Tibial artery (tissue), 4 donors: ENCODE measurements around the gene CD276.
"Not testable (repeated sequence)": the region's sequence is repeated elsewhere in the genome, so short reads cannot be mapped to it uniquely, and the experiment has no call there.

Source experiments
- DNase-seq, 2 donors: peaks; one replicate each; pipeline ENCODE4 v3.0.0-alpha.2; 2019
- H3K27ac ChIP-seq, 2 donors: fragments of 200-600 bp; sonication (generic) in 1 of 2; 1 replicate in 1 of 2; 2 replicates in 1 of 2; pipeline ENCODE4 v1.5.1; 2018 to 2019; ENCODE audit warnings: mild to moderate bottlenecking in 1 of 2
- H3K27me3 ChIP-seq, 2 donors: fragments of 200-600 bp; sonication (generic) in 1 of 2; one replicate each; pipeline versions ENCODE4 v1.5.1 to v1.6.0; 2016 to 2019
- H3K36me3 ChIP-seq, 3 donors: fragments of 200-600 bp; sonication (generic) in 2 of 3; one replicate each; pipeline ENCODE4 v1.5.1; 2016 to 2019; ENCODE audit warnings: mild to moderate bottlenecking in 2 of 3
- H3K4me1 ChIP-seq, 4 donors: fragments of 200-600 bp; sonication (generic) in 2 of 4; 1 replicate in 3 of 4; 2 replicates in 1 of 4; pipeline ENCODE4 v1.5.1; 2016 to 2019
- H3K4me3 ChIP-seq, 2 donors: fragments of 200-600 bp; sonication (generic) in 1 of 2; 1 replicate in 1 of 2; 2 replicates in 1 of 2; pipeline ENCODE4 v1.5.1; 2018 to 2019; ENCODE audit warnings: mild to moderate bottlenecking in 2 of 2
- H3K9me3 ChIP-seq, 3 donors: fragments of 200-600 bp; sonication (generic) in 1 of 3; one replicate each; pipeline ENCODE4 v1.5.1; 2016 to 2019
- CTCF ChIP-seq, 2 experiments: fragments of 200-600 bp in 1 of 2; fragments of 450-650 bp in 1 of 2; IDR thresholded peaks; one replicate each; pipeline ENCODE4 v1.5.1; 2017 to 2019; ENCODE audit warnings: antibody characterized with exemption in 2 of 2, mild to moderate bottlenecking in 1 of 2, moderate library complexity in 1 of 2
- intact Hi-C: fragments of 100-400 bp; cut with DNase I; formaldehyde crosslinking; loops from one replicate; pipeline ENCODE4 v1.15.0; 2023; ENCODE audit warnings: low total_unique reads

The CD276 gene

GRCh38 chr15:73699249-73700040 lies 15.3 kb downstream of the CD276 start:
- no peak for DNase-seq
- no peaks in the 10 kb centered on the region for H3K9me3 ChIP-seq
- H3K4me1 ChIP-seq, result peaks cover 0 to 41% (median 27%) of the 10 kb centered on the region in 4 donors
- H3K27me3 ChIP-seq, result no peaks in the 10 kb centered on the region
- intact Hi-C loops, result loop anchor here (5.0 to 10.0 kb wide), 3 partner anchors 62 to 205 kb away; no protein-coding TSS in a partner anchor
- no peak overlapping the region for H3K27ac ChIP-seq
- TF ChIP-seq CTCF (IDR thresholded peaks at IDR 0.05), result no peak
- peaks cover 3 to 52% (median 35%) of the 10 kb centered on the region in 3 donors for H3K36me3 ChIP-seq
- no peak overlapping the region for H3K4me3 ChIP-seq

GRCh38 chr15:73700041-73700842 lies 16.1 kb downstream of the CD276 start:
- no peak overlapping the region for H3K27ac ChIP-seq
- H3K9me3 ChIP-seq, result no peaks in the 10 kb centered on the region
- peaks cover 0 to 33% (median 20%) of the 10 kb centered on the region in 4 donors for H3K4me1 ChIP-seq
- H3K4me3 ChIP-seq, result no peak overlapping the region
- peak; percentile 93 for TF ChIP-seq CTCF (IDR thresholded peaks at IDR 0.05)
- H3K27me3 ChIP-seq, result no peaks in the 10 kb centered on the region
- intact Hi-C loops, result loop anchor here (5.0 kb wide), 1 partner anchor 138 kb away; no protein-coding TSS in a partner anchor
- peaks cover 5 to 58% (median 43%) of the 10 kb centered on the region in 3 donors for H3K36me3 ChIP-seq
- peak; percentile 71 to 82 for DNase-seq

- H3K9me3 ChIP-seq, H3K27me3 ChIP-seq, H3K27ac ChIP-seq, H3K4me3 ChIP-seq, DNase-seq: not testable (repeated sequence)
- peaks cover 13 to 80% (median 66%) of the 10 kb centered on the region in 3 donors for H3K36me3 ChIP-seq
- intact Hi-C loops, result loop anchor here (5.0 kb wide), 1 partner anchor 140 kb away; no protein-coding TSS in a partner anchor
- H3K4me1 ChIP-seq, result peaks cover 0 to 10% (median under 1%) of the 10 kb centered on the region in 4 donors
These were observed 18.4 kb downstream of the CD276 start for GRCh38 chr15:73702311-73703239.

- intact Hi-C loops, result loop anchor here (5.0 kb wide), 1 partner anchor 141 kb away; no protein-coding TSS in a partner anchor
These were observed 19.4 kb downstream of the CD276 start for GRCh38 chr15:73703601-73704000.

GRCh38 chr15:73704142-73704868 lies 20.1 kb downstream of the CD276 start:
- peaks cover 26 to 85% (median 79%) of the 10 kb centered on the region in 3 donors for H3K36me3 ChIP-seq
- H3K27ac ChIP-seq, DNase-seq, H3K4me3 ChIP-seq, H3K9me3 ChIP-seq, H3K27me3 ChIP-seq, H3K4me1 ChIP-seq: not testable (repeated sequence)
- intact Hi-C loops, result loop anchor here (5.0 kb wide), 1 partner anchor 142 kb away; no protein-coding TSS in a partner anchor

More at GRCh38 chr15:73703601-73704000, 19.4 kb downstream of the CD276 start:
- not testable (repeated sequence) for H3K27ac ChIP-seq, H3K9me3 ChIP-seq, H3K4me1 ChIP-seq, H3K4me3 ChIP-seq, DNase-seq, H3K27me3 ChIP-seq
- H3K36me3 ChIP-seq, result peaks cover 23 to 83% (median 77%) of the 10 kb centered on the region in 3 donors

- Histone ChIP-seq H3K4me1 (peaks cover 0 to 5% (median under 1%) of the 10 kb centered on the region in 4 donors), H3K9me3 (no peaks in the 10 kb centered on the region), H3K36me3 (peaks cover 26 to 86% (median 81%) of the 10 kb centered on the region in 3 donors), H3K27me3 (no peaks in the 10 kb centered on the region), H3K27ac (no peak overlapping the region), H3K4me3 (no peak overlapping the region)
- TF ChIP-seq CTCF (IDR thresholded peaks at IDR 0.05), result peak; percentile 74 to 76
- DNase-seq, result peak; percentile 52 to 76
- intact Hi-C loops, result loop anchor here (5.0 kb wide), 1 partner anchor 143 kb away; no protein-coding TSS in a partner anchor
These were observed 20.9 kb downstream of the CD276 start for GRCh38 chr15:73704869-73705645.
